Smooth muscle cell (in vitro differentiated cells): ENCODE measurements around the gene YTHDF2. TPM values are rescaled to one million over a fixed set of nuclear protein-coding genes. Genes with fewer than 3 reads are reported as not detected.

Source experiments
- DNase-seq: peaks from one replicate; lab custom pipeline; 2025; ENCODE audit not compliant: unreplicated experiment; lab: John Stamatoyannopoulos, UW
- H2AFZ ChIP-seq: fragments of 200-600 bp; sonication (generic); 2 replicates; pipeline ENCODE4 v1.6.0; 2016; ENCODE audit warnings: antibody characterized with exemption, low read depth, mild to moderate bottlenecking
- H3F3A ChIP-seq: fragments of 200-600 bp; sonication (generic); 2 replicates; pipeline ENCODE4 v1.6.0; 2017; ENCODE audit warnings: antibody characterized with exemption, low read depth
- H3K27ac ChIP-seq: fragments of 200-600 bp; sonication (generic); 2 replicates; pipeline ENCODE4 v1.5.1; 2016; ENCODE audit warnings: low read depth, mild to moderate bottlenecking
- H3K27me3 ChIP-seq: fragments of 200-600 bp; sonication (generic); 2 replicates; pipeline ENCODE4 v1.6.1; 2016; ENCODE audit warnings: low read depth, mild to moderate bottlenecking
- H3K36me3 ChIP-seq: fragments of 200-600 bp; sonication (generic); 2 replicates; pipeline ENCODE4 v1.5.1; 2016; ENCODE audit warnings: low read depth
- H3K4me1 ChIP-seq: fragments of 200-600 bp; sonication (generic); 2 replicates; pipeline ENCODE4 v1.5.1; 2016; ENCODE audit warnings: low read depth
- H3K4me2 ChIP-seq: fragments of 200-600 bp; sonication (generic); 2 replicates; pipeline ENCODE4 v1.6.0; 2016; ENCODE audit warnings: mild to moderate bottlenecking
- H3K4me3 ChIP-seq: fragments of 200-600 bp; sonication (generic); 2 replicates; pipeline ENCODE4 v1.5.1; 2016; ENCODE audit warnings: mild to moderate bottlenecking
- H3K79me2 ChIP-seq: fragments of 200-600 bp; sonication (generic); 2 replicates; pipeline ENCODE4 v1.6.0; 2016; ENCODE audit warnings: low read depth, mild to moderate bottlenecking
- H3K9ac ChIP-seq: fragments of 200-600 bp; sonication (generic); 2 replicates; pipeline ENCODE4 v1.6.0; 2016; ENCODE audit warnings: low read depth
- H3K9me3 ChIP-seq: fragments of 200-600 bp; sonication (generic); replicated peaks from 2 replicates; pipeline ENCODE4 v1.5.1; 2016; ENCODE audit warnings: low read depth
- H4K20me1 ChIP-seq: fragments of 200-600 bp; sonication (generic); 2 replicates; pipeline ENCODE4 v1.6.0; 2016; ENCODE audit warnings: low read depth
- CTCF ChIP-seq: fragments of 200-600 bp; sonication (generic); IDR thresholded peaks from 2 replicates; pipeline ENCODE4 v1.5.1; 2017; ENCODE audit warnings: borderline replicate concordance, mild to moderate bottlenecking, antibody characterized with exemption; ENCODE audit not compliant: insufficient read depth, poor library complexity, severe bottlenecking
- WGBS: methylation state at CpG from one replicate; pipeline ENCODE4 v1.1.7; 2016; ENCODE audit warnings: low lambda C conversion rate; 5-methylcytosine and 5-hydroxymethylcytosine counted together
- polyA plus RNA-seq: library from polyadenylated mRNA; unstranded; fragments of >200 nt; fragmentation: Nextera tagmentation; extraction: Ambion mirVana; gene quantifications from 2 replicates; pipeline ENCODE4 v1.2.1, GENCODE V29; 2016
- total RNA-seq: library from RNA; depleted of rRNA; stranded (reverse); fragments of >200 nt; gene quantifications from 2 replicates; pipeline ENCODE4 v1.2.3, GENCODE V29; 2014

The YTHDF2 gene
- total and polyA plus RNA-seq, 2 experiments from 2014 or later: 68.4 to 77.5 TPM

DNA sequence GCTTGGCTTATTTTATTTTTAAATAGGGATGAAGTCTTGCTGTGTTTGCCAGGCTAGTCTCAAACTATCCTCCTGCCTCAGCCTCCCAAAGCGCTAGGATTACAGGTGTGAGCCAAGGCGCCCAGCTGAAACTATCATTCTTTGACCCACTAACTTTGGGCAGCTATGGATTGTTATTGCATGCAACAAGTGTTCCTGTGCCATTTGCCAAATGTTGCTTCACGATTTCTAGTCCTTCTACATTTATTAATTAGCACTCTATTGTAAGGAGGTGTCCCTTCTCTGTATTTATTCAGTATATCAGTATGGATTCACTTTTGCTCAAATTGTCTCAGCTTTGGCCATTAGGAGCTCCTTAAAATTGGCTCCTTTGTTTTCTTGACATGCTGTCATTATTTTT lies 36.4 kb downstream of the YTHDF2 start:
- 100% methylated on average over 3 of the region's 3 CpGs for WGBS
- DNase-seq: no peak
- Histone ChIP-seq H3K9me3 (no peaks in the 10 kb centered on the region), H3K4me2 (no peak overlapping the region), H3K27ac (no peak overlapping the region), H3K79me2 (peaks cover 5% of the 10 kb centered on the region), H3K9ac (no peak overlapping the region), H2AFZ (no peak overlapping the region), H3K36me3 (peaks cover 9% of the 10 kb centered on the region), H4K20me1 (peaks cover 65% of the 10 kb centered on the region), H3F3A (no peaks in the 10 kb centered on the region), H3K27me3 (no peaks in the 10 kb centered on the region), H3K4me3 (no peak overlapping the region), H3K4me1 (no peaks in the 10 kb centered on the region)
- TF ChIP-seq CTCF: no peak

DNA sequence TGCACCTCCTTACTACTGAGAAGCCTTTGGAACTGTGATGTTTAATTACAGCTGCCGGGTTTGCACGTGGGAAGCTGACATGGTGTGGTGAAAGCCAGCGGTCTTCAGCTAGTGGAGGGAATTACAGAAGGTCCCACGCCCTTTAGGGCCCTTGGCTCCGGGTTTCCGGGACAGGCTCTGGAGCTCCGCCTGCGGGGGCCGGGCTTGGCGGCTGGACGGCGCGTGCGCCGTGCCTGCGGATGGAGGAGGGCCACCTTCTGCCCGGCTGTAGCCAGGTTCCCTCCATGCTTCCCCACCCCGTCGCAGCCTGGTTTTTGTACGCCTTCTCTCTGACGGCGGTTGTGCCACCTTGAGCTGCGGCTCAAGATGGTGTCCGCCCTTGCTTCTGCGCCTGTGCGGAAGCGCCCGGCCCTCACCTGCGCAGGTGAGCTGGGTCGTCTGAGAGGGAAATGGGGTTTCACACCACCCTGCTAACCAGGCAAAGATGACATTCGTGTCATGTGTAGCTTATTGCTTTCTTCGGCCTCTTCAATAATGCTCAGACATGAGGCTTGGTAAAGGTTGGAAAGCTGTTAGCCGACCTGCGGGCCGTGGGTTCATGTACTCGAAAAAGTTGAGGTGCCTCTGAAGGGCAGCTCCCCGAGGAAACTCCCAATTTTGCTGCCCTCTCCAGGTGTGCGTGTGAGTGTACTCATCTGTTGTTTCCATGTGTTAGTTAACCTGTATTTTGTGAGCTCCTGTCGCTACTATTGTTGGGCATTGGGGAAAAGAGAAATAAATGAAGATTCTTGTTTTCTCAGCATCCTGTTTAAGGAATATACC lies 38.6 kb downstream of the YTHDF2 start:
- Histone ChIP-seq H3K4me2 (no peak overlapping the region), H3K9ac (no peak overlapping the region), H3F3A (no peaks in the 10 kb centered on the region), H3K4me1 (no peaks in the 10 kb centered on the region), H3K79me2 (no peaks in the 10 kb centered on the region), H3K27ac (no peak overlapping the region), H3K9me3 (no peaks in the 10 kb centered on the region), H3K27me3 (no peaks in the 10 kb centered on the region), H3K36me3 (no peaks in the 10 kb centered on the region), H2AFZ (no peak overlapping the region), H4K20me1 (peaks cover 43% of the 10 kb centered on the region), H3K4me3 (no peak overlapping the region)
- TF ChIP-seq CTCF: no peak
- DNase-seq: no peak
- WGBS: 93% methylated on average over 39 of the region's 39 CpGs

GRCh38 chr1:28776341-28776740 lies 39.6 kb downstream of the YTHDF2 start:
- peaks cover 33% of the 10 kb centered on the region for H4K20me1 ChIP-seq
- H3K9ac ChIP-seq: no peak overlapping the region

More at GRCh38 chr1:28776341-28776740, 39.6 kb downstream of the YTHDF2 start:
- Histone ChIP-seq H3K4me2 (no peak overlapping the region), H3K27ac (no peak overlapping the region), H3K27me3 (no peaks in the 10 kb centered on the region), H3K4me3 (no peak overlapping the region), H3F3A (no peaks in the 10 kb centered on the region), H3K79me2 (no peaks in the 10 kb centered on the region), H2AFZ (no peak overlapping the region), H3K36me3 (no peaks in the 10 kb centered on the region), H3K4me1 (no peaks in the 10 kb centered on the region), H3K9me3 (no peaks in the 10 kb centered on the region)
- no peak for DNase-seq
- TF ChIP-seq CTCF: no peak
- WGBS: 98% methylated on average over 17 of the region's 17 CpGs
